Naive thymus-derived CD8-positive, alpha-beta T cell (primary cell): ENCODE results near the gene HTATSF1. TPM values are rescaled to one million over a fixed set of nuclear protein-coding genes. Genes with fewer than 3 reads are reported as not detected.

Experiments used
- ATAC-seq, 2 donors: fragments of 150-1000 bp; cut with Tn5 transposase in 1 of 2; sonication (Bioruptor Pico), chemical (Tn5 transposase) in 1 of 2; 1 replicate in 1 of 2; 2 replicates in 1 of 2; pipeline ENCODE4 v1.10.0; 2021; ENCODE audit warnings: mild to moderate bottlenecking in 2 of 2, moderate library complexity in 2 of 2
- POLR2A ChIA-PET: fragments of 350-600 bp; sonication (Branson Sonifier 250); formaldehyde crosslinking; loops from one replicate; lab custom pipeline; 2021; ENCODE audit warnings: antibody characterized with exemption; lab: Charles Lee
- DNase-seq, 10 donors: peaks; one replicate each; pipeline versions ENCODE4 v3.0.0 to v3.0.0-alpha.2; 2020 to 2022
- H3K27ac Mint-ChIP-seq, 10 donors: one replicate each; pipeline ENCODE4 v1.8.0; 2020 to 2022; ENCODE audit warnings: mild to moderate bottlenecking in 10 of 10, mixed read lengths in 10 of 10, moderate library complexity in 4 of 10, inconsistent platforms in 1 of 10
- H3K27me3 Mint-ChIP-seq, 5 donors: one replicate each; pipeline ENCODE4 v1.8.0; 2021 to 2022; ENCODE audit warnings: mixed read lengths in 5 of 5
- H3K36me3 Mint-ChIP-seq, 3 donors: one replicate each; pipeline ENCODE4 v1.8.0; 2020 to 2022; ENCODE audit warnings: mixed read lengths in 3 of 3, mild to moderate bottlenecking in 2 of 3, inconsistent platforms in 1 of 3
- H3K4me1 Mint-ChIP-seq, 4 donors: one replicate each; pipeline ENCODE4 v1.8.0; 2021 to 2022; ENCODE audit warnings: mixed read lengths in 4 of 4
- H3K4me3 Mint-ChIP-seq, 10 donors: one replicate each; pipeline ENCODE4 v1.8.0; 2020 to 2022; ENCODE audit warnings: mild to moderate bottlenecking in 10 of 10, mixed read lengths in 10 of 10, moderate library complexity in 6 of 10, inconsistent platforms in 1 of 10
- H3K9me3 Mint-ChIP-seq, 9 donors: one replicate each; pipeline ENCODE4 v1.8.0; 2020 to 2022; ENCODE audit warnings: mixed read lengths in 9 of 9, mild to moderate bottlenecking in 3 of 9, inconsistent platforms in 1 of 9, moderate library complexity in 1 of 9
- polyA plus RNA-seq, 3 donors: library from polyadenylated mRNA; unstranded; fragments of 300-500 nt; fragmentation: Illumina TruSeq; gene quantifications; one replicate each; pipeline ENCODE4 v1.2.3, GENCODE V29; 2021
- total RNA-seq, 8 experiments: library from RNA in 2 of 8; stranded (reverse) in 2 of 8; gene quantifications; one replicate each; pipeline ENCODE4 v1.2.3 and lab custom pipeline; 2021 to 2026

HTATSF1 gene
- total and polyA plus RNA-seq, 5 experiments from 2014 or later, result 29.8 to 67.9 (median 40.0) TPM

- ATAC-seq, result no peak
- peaks cover 0 to 2% (median 0%) of the 10 kb centered on the region in 3 donors for H3K36me3 Mint-ChIP-seq
- peaks cover 0 to 5% (median 0%) of the 10 kb centered on the region in 5 donors for H3K27me3 Mint-ChIP-seq
- H3K9me3 Mint-ChIP-seq, result no peaks in the 10 kb centered on the region
- H3K4me3 Mint-ChIP-seq, result no peak overlapping the region
- H3K27ac Mint-ChIP-seq, result peak overlapping the region in 1 of 10 donors; percentile 78
- peaks cover 0 to 10% (median 6%) of the 10 kb centered on the region in 4 donors for H3K4me1 Mint-ChIP-seq
- POLR2A ChIA-PET, result interaction anchor here (1.3 kb wide), 1 partner anchor 27 kb away, joined by 8 read pairs; no protein-coding TSS in a partner anchor
- DNase-seq, result no peak
These were observed 26.4 kb downstream of the HTATSF1 start for GRCh38 chrX:136523770-136524169.

GRCh38 chrX:136525738-136526606 lies 28.6 kb downstream of the HTATSF1 start:
- H3K4me1 Mint-ChIP-seq, result peaks cover 6 to 15% (median 8%) of the 10 kb centered on the region in 4 donors
- H3K36me3 Mint-ChIP-seq, result peaks cover 0 to 2% (median 0%) of the 10 kb centered on the region in 3 donors
- POLR2A ChIA-PET, result interaction anchor here (0.7 kb wide), 1 partner anchor 29 kb away, joined by 3 read pairs; no protein-coding TSS in a partner anchor
- no peaks in the 10 kb centered on the region for H3K9me3 Mint-ChIP-seq
- ATAC-seq (no peak), DNase-seq (no peak)
- peaks cover 0 to 9% (median 0%) of the 10 kb centered on the region in 5 donors for H3K27me3 Mint-ChIP-seq
- no peak overlapping the region for H3K27ac Mint-ChIP-seq
- H3K4me3 Mint-ChIP-seq, result no peak overlapping the region

GRCh38 chrX:136528645-136529315 lies 31.4 kb downstream of the HTATSF1 start:
- Mint-ChIP-seq H3K27ac (no peak overlapping the region), H3K4me1 (peaks cover 5 to 6% (median 5%) of the 10 kb centered on the region in 4 donors), H3K4me3 (no peak overlapping the region), H3K9me3 (no peaks in the 10 kb centered on the region), H3K36me3 (peaks cover 0 to 2% (median 0%) of the 10 kb centered on the region in 3 donors), H3K27me3 (peaks cover 0 to 17% (median 0%) of the 10 kb centered on the region in 5 donors)
- POLR2A ChIA-PET, result interaction anchor here (0.5 kb wide), 1 partner anchor 76 kb away, joined by 6 read pairs; no protein-coding TSS in a partner anchor
- DNase-seq (no peak), ATAC-seq (no peak)

- ATAC-seq, result no peak
- no peak overlapping the region for H3K4me3 Mint-ChIP-seq
These were observed 32.4 kb downstream of the HTATSF1 start for GRCh38 chrX:136529795-136530194.

GRCh38 chrX:136531951-136532350 lies 34.6 kb downstream of the HTATSF1 start, which contains the start of gene VGLL1:
VGLL1 (plus strand) TSS chrX:136532215; CDS start chrX:136536021, 3,806 bp downstream.
- ATAC-seq (no peak), DNase-seq (no peak)
- POLR2A ChIA-PET, result no interaction called here
- Mint-ChIP-seq H3K27ac (no peak within 1 kb of the TSS), H3K9me3 (no peaks in the 10 kb centered on the region), H3K27me3 (peaks cover 0 to 17% (median 0%) of the 10 kb centered on the region in 5 donors), H3K4me3 (no peak within 1 kb of the TSS), H3K36me3 (no peaks in the 10 kb centered on the region), H3K4me1 (peaks cover 4 to 6% (median 5%) of the 10 kb centered on the region in 4 donors)

More at GRCh38 chrX:136529795-136530194, 32.4 kb downstream of the HTATSF1 start:
- no peak overlapping the region for H3K27ac Mint-ChIP-seq
- no peaks in the 10 kb centered on the region for H3K36me3 Mint-ChIP-seq
- POLR2A ChIA-PET, result interaction anchor here (0.5 kb wide), 1 partner anchor 354 kb away, joined by 3 read pairs; no protein-coding TSS in a partner anchor
- no peaks in the 10 kb centered on the region for H3K9me3 Mint-ChIP-seq
- H3K4me1 Mint-ChIP-seq, result peaks cover 4 to 6% (median 5%) of the 10 kb centered on the region in 4 donors
- no peak for DNase-seq
- H3K27me3 Mint-ChIP-seq, result peaks cover 0 to 17% (median 0%) of the 10 kb centered on the region in 5 donors

- ATAC-seq (no peak), DNase-seq (no peak)
- Mint-ChIP-seq H3K4me1 (peaks cover 2 to 6% (median 4%) of the 10 kb centered on the region in 4 donors), H3K4me3 (no peak overlapping the region), H3K27ac (no peak overlapping the region), H3K36me3 (no peaks in the 10 kb centered on the region), H3K9me3 (no peaks in the 10 kb centered on the region), H3K27me3 (peaks cover 0 to 9% (median 0%) of the 10 kb centered on the region in 5 donors)
- POLR2A ChIA-PET, result no interaction called here
These were observed 36.7 kb downstream of the HTATSF1 start for GRCh38 chrX:136534131-136534530.

GRCh38 chrX:136538811-136539210 lies 41.4 kb downstream of the HTATSF1 start:
- POLR2A ChIA-PET, result no interaction called here
- H3K4me1 Mint-ChIP-seq, result peaks cover 3 to 24% (median 22%) of the 10 kb centered on the region in 4 donors
- DNase-seq, result no peak
- no peaks in the 10 kb centered on the region for H3K27me3 Mint-ChIP-seq
- H3K36me3 Mint-ChIP-seq, result no peaks in the 10 kb centered on the region
- no peak for ATAC-seq
- H3K27ac Mint-ChIP-seq, result peak overlapping the region in 1 of 10 donors; percentile 35
- H3K9me3 Mint-ChIP-seq, result no peaks in the 10 kb centered on the region
- H3K4me3 Mint-ChIP-seq, result no peak overlapping the region

- DNase-seq (no peak), ATAC-seq (no peak)
- peaks cover 10 to 34% (median 32%) of the 10 kb centered on the region in 4 donors for H3K4me1 Mint-ChIP-seq
- H3K9me3 Mint-ChIP-seq, result no peaks in the 10 kb centered on the region
- H3K27ac Mint-ChIP-seq, result peak overlapping the region in 1 of 10 donors; percentile 6
- POLR2A ChIA-PET, result no interaction called here
- no peaks in the 10 kb centered on the region for H3K36me3 Mint-ChIP-seq
- H3K27me3 Mint-ChIP-seq, result no peaks in the 10 kb centered on the region
- H3K4me3 Mint-ChIP-seq, result no peak overlapping the region
These were observed 42.8 kb downstream of the HTATSF1 start for GRCh38 chrX:136540226-136540625.

- Mint-ChIP-seq H3K27ac (peak overlapping the region in 4 of 10 donors; percentile 13 to 86 (median 44)), H3K4me1 (peaks cover 10 to 44% (median 42%) of the 10 kb centered on the region in 4 donors)
These were observed 43.9 kb downstream of the HTATSF1 start for GRCh38 chrX:136541294-136541693.

GRCh38 chrX:136542281-136542680 lies 44.9 kb downstream of the HTATSF1 start:
- H3K36me3 Mint-ChIP-seq, result no peaks in the 10 kb centered on the region
- no peaks in the 10 kb centered on the region for H3K9me3 Mint-ChIP-seq
- POLR2A ChIA-PET, result interaction anchor here (1.4 kb wide), 1 partner anchor 42 kb away, joined by 3 read pairs; no protein-coding TSS in a partner anchor
- H3K27me3 Mint-ChIP-seq, result no peaks in the 10 kb centered on the region
- peak overlapping the region in 8 of 10 donors; percentile 7 to 70 (median 40) for H3K4me3 Mint-ChIP-seq
- ATAC-seq (peak; percentile 76 to 79), DNase-seq (peak in 4 of 10 donors; percentile 18 to 55 (median 40))
- peak overlapping the region; percentile 46 to 94 (median 78) for H3K27ac Mint-ChIP-seq
- peaks cover 10 to 54% (median 50%) of the 10 kb centered on the region in 4 donors for H3K4me1 Mint-ChIP-seq

More at GRCh38 chrX:136541294-136541693, 43.9 kb downstream of the HTATSF1 start:
- no peaks in the 10 kb centered on the region for H3K36me3 Mint-ChIP-seq
- no peaks in the 10 kb centered on the region for H3K27me3 Mint-ChIP-seq
- H3K9me3 Mint-ChIP-seq, result no peaks in the 10 kb centered on the region
- DNase-seq, result no peak
- no peak for ATAC-seq
- POLR2A ChIA-PET, result no interaction called here
- no peak overlapping the region for H3K4me3 Mint-ChIP-seq

GRCh38 chrX:136546371-136546781 lies 49.0 kb downstream of the HTATSF1 start:
- peak in 4 of 10 donors; percentile 12 to 53 (median 44) for DNase-seq
- POLR2A ChIA-PET, result no interaction called here
- peaks cover 10 to 56% (median 52%) of the 10 kb centered on the region in 4 donors for H3K4me1 Mint-ChIP-seq

GRCh38 chrX:136549226-136549625 lies 51.8 kb downstream of the HTATSF1 start:
- POLR2A ChIA-PET, result no interaction called here
- Mint-ChIP-seq H3K27ac (peak overlapping the region in 1 of 10 donors; percentile 50), H3K9me3 (no peaks in the 10 kb centered on the region), H3K27me3 (no peaks in the 10 kb centered on the region), H3K4me1 (peaks cover 7 to 36% (median 33%) of the 10 kb centered on the region in 4 donors), H3K36me3 (no peaks in the 10 kb centered on the region), H3K4me3 (no peak overlapping the region)
- DNase-seq (no peak), ATAC-seq (no peak)

More at GRCh38 chrX:136546371-136546781, 49.0 kb downstream of the HTATSF1 start:
- H3K4me3 Mint-ChIP-seq, result peak overlapping the region in 8 of 10 donors; percentile 17 to 52 (median 38)
- H3K27me3 Mint-ChIP-seq, result no peaks in the 10 kb centered on the region
- H3K27ac Mint-ChIP-seq, result peak overlapping the region; percentile 66 to 94 (median 85)
- no peaks in the 10 kb centered on the region for H3K9me3 Mint-ChIP-seq
- H3K36me3 Mint-ChIP-seq, result no peaks in the 10 kb centered on the region
- ATAC-seq, result peak; percentile 72 to 82
